GM21576 (cell line): ENCODE measurements around the gene PIK3C2G.
"Not testable (repeated sequence)": the region's sequence is repeated elsewhere in the genome, so short reads cannot be mapped to it uniquely, and the experiment has no call there.

Experiments used
- ATAC-seq: cut with Tn5 transposase; IDR thresholded peaks from one replicate; pipeline ENCODE4 v1.9.1; 2021; ENCODE audit warnings: mild to moderate bottlenecking, moderate library complexity; ENCODE audit not compliant: unreplicated experiment

PIK3C2G gene

DNA sequence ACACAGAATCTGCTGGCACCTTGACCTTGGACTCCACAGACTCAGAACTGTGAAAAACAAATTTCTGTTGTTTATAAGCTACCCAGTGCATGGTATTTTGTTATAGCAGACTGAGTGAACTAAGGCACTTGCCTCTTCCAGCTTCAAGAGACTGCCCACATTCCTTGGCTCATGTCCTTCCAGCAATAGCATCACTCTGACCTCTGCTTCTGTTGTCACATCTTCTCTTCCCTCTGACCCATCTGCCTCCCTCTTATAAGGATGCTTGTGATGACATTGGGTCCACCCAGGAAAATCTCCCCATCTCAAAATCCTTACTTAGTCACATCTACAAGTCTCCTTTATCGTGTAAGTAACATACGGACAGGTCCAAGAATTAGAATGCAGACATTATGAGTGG lies 200.4 kb downstream of the PIK3C2G start:
- no peak for ATAC-seq

DNA sequence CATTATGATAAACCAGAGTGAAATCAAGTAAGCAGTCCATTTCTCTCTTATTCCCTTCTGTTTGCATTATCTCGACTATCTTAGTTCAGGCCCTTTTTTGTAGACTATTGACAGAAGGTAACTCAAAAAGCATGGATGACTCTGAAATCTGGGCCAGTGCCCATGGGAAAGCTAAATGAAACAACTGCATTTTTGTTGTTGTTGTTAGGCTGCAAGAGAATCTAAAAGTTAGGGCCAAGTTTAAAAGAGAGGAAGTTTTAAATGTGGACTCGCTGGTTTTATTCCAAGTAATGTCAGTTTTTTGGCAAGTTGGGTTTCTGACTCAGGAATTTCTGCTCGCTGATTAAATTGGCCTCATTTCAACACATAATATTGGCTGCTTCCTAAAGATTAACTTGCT lies 201.1 kb downstream of the PIK3C2G start:
- no peak for ATAC-seq

DNA sequence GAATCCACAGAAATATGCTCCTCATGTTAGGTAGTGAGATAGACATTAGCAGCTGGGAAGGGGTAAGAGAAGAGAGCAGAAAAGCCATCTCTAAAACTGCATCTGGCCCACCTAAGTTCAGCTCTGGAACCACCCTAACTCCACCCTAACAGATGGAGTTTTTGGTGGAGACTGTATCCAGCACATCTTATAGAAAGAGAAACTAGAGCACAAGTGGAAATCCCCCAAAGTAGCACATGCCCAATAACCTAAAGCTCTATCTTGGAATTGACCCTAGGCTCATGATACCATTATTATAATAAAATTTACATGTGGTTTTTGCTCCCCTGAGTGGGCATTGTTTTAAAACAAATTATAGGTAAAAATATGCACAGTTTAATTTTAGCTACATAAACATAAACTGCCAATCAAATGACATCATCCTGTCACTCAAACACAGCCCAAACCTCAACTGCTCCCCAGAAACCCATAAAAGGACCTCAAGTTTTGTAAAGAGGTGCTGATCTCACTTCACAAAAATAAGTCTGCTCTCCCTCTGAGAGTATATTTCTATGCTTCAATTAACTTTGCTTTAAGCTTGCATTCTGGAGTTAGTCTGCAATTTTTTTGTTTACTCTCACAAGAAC lies 206.4 kb downstream of the PIK3C2G start:
- ATAC-seq: no peak

DNA sequence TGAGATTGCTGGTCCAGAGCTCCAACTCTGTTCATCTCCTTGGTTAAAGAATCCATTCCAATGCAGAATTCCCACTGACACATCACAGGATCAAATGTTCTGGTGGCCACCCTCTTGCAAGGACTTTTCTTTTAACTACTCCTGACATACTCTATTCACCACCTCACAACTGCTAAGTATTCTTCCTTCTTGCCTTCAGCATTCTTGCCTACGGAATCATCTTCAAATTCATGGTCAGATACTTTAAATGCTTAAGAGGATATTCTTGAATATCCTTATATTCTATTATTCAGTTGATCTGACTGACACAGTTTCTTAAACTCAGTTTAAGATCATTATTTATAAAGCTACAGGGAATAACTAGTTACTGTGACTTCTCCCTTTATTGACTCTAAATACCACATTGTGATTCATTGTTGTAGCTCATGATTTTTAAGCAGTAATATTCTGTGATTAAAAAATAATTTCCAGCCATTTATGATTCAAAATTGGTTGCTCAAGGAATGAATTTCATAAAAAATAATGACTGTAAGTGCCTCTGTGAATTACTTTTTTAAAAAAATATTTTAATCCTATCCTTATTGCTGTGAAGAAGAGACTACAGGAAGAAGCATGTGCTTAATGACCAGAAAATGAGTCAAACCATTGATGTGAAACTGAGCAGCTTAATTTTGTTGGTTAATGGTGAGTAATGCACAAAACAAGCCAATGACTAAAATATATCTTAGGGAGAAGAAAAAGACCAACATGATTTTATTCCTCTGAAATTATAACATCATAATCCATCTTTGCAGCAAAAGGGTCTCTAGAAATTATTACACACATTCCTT lies 207.1 kb downstream of the PIK3C2G start:
- ATAC-seq: no peak

DNA sequence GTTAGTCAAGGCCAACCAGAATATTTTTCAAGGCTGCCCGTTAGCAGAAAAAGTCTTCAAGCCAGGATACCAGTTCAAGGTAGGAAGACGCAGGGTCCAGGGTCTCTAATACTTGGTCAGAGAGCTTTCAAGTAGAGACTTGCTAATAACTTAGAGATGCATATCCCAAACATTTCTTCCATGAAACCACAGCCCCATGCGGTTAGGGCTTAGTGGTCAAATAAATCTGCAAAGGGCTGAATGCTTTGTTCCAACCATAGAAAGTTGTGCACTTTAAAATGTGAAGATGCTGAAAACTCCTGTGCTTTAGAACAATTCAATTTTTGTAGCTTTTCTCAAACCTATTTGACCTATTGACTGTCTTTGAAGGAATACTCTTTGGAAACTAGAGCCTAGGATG lies 208.9 kb downstream of the PIK3C2G start:
- ATAC-seq: no peak

DNA sequence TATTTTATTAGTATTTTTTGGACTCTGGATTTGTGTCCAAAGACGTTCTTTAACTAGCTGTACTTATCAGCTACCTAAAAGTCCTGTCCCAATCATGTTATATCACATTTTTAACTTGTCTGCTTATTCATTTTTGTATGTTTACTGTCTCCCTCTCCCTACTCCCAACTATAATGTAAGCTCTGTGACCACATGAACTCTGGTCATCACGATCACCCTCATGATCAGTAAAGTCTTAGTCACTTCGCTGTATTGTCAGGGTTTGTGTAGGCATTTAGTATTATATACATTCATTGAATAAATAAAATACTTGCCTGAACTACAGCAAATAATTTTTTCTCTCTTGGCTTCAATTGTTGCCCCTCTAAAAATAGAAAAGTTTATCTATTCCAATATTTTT lies 211.0 kb downstream of the PIK3C2G start:
- no peak for ATAC-seq

DNA sequence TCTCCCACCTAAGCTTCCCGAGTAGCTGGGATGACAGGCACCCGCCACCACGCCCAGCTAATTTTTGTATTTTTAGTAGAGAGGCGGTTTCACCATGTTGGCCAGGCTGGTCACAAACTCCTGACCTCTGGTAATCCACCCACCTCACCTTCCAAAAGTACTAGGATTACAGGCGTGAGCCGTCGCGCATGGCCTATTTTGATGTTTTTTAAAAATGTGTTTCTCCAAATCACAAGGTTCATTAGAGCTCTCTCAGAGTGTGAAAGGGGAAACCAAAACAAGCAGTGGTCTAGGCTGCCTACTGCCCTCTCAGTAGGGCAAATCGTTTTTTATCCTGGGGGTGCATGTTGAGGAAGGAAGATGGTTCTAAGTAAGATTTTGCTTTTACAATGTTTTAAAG lies 211.5 kb downstream of the PIK3C2G start:
- no peak for ATAC-seq

DNA sequence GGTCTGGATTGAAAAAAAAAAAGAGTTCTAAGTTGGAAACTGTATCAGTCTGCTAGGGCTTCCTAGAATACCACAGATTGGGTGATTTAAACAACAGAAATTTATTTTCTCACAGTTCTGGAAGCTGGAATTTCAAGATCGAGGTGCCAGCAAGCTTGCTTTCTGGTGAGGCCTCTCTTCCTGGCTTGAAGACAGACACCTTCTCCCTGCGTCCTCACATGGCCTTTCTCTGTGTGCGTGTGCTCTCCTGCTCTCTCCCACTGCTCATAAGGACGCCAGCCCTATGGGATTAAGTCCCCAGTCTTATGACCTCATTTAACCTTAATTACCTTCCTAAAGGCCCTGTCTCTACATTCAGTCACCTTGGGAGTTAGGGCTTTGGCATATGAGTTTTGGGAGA lies 215.5 kb downstream of the PIK3C2G start:
- ATAC-seq: no peak

DNA sequence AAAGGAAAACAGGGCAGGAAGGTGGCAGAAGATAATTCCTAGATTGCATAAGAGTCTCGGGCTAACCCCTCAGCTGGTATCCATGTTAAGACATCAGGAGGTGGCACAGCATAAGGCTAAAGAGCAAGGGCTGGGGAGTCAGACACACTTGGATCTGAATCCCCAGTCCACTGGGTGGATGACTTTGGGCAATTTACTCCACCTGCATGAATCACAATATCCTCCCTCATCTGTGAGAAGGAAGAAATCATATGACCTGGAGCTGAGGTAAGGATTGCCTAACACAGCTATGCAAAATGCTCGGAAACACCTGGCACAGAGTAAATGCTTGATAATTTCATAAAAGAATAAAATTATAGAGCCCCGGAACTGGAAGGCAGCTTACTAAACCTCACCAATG lies 217.9 kb downstream of the PIK3C2G start:
- ATAC-seq: no peak

DNA sequence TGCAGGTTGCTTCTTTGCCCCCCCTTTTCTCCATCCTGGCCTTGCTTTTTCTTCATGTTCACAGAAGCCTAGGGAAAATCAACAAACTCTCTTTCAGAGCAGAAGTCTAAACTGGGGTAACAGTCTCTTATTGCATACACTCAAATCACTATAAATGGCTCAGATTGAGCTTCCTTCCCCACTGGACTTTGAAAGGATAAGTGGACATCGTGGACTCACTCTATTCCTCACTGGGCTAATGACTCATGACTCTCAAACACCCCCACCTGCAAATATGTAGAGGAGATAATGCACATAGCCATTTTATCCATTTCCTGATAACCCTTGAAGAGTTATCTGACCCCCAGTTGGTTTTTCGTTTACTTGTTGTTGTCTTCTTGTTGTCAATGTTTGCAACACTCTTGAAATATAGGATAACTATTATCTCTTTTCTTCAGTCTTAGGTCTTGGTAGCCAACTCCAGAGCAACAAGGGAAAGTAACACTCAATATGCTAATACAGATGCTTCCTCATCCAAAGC lies 221.3 kb downstream of the PIK3C2G start:
- no peak for ATAC-seq

DNA sequence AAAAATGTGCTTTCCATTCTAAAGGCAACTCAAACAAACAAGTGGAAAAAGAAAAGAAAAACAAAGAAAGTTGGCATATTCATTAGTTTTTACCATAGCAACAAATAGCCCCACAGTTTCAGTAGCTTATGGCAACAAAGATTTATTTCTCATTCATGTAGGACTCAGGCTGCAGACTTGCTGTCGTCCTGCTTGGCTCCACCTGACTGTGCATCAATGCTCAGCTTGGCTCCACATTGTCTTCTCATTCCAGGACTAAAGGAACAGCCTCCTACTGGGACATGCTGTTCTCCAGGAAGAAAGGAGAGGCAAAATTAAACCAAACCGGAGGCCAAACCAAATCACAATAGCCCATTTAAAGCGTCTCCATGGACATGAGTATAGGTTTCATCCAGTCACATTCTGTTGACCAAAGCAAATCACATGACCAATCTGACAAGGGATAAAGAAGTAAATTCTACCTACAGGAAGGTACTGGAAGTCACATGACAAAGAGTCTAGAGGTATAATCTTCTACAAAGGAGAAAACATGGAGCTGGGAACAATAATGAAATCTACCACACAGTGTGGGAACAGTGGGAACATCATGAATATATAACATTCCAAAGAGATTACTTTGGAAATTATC lies 222.5 kb downstream of the PIK3C2G start:
- ATAC-seq: no peak

DNA sequence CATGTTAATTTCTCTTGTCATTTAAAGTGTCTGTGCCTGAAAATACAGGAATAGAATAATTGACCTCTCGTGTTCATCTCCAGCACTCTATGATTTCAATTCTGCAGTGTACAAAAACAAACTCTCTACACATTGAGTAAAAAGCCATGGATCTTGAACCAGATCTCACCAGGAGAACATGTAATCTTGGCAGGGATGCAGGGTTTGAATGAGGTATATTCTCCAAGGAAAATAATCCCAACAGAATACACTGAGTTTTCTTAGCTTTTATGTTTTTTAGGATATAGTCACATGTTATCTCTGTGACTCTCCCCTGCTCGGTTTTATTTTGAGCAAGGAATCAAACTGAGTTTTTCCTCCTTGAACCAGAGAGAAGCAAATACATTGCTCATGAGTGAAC lies 224.7 kb downstream of the PIK3C2G start:
- ATAC-seq: no peak

DNA sequence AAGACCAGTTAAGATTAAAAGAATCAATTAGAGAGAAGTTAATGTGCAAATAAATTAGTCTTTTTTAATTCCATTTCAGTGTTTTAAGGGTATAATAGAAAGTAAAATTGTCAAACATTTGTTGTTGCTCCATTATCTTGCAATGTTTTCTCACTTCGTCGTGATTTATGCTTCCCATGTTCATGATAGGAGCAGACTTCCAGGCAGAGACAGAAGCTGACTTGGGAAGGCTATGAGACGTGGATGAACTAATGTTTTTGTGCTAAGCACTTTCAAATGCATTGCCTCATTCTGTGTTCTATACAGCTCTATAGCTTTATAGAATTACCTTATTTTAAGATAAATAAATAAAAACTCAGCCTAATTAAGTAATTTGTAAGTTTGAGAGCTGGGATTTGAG lies 226.2 kb downstream of the PIK3C2G start:
- no peak for ATAC-seq

DNA sequence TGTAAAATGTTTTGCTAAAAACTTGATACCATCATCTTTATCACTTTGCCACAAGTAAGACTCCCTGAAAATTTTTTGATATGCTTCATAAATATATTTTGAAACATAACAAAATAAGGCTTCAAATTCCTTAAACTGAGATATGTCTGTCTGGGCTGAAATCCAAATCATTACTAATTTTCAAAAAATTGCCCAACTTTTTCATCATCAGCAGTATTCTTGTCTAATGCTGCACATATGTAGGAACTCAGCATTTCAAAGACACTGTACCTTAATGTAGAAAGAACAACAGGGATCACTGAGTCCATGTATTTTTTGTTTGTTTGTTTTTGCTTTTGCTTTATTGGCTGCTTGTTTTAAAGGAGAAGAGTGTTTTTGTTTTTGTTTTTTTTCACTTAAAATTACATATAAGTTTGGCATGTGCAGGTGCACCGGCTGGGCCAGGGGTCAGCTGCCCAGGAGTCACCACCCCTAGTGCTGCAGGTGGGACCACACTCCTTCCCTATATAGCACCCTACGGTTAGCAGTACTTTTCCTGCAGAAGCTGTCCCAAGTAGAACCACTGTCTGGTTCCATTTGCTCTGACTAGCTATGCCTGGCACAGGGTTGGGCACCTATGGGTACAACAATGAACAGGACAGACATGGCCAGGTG lies 231.2 kb downstream of the PIK3C2G start:
- no peak for ATAC-seq

DNA sequence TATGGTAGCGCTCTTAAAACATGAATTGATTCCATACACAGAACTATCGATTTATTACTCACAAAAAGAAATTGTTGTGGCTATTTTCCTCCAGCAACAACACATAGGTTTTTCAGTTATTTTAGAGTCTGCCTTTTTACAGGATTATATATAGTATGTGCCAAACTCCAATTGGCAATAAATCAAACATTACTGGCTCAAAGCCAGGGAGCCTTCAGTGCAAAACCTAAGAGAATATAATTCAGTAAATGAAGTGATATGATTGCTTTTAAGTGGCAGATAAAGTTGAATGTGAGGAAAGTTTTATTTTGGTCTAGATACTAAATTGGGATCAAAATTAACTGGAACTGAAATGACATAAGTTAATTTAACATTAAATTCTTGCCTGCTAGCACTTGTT lies 234.8 kb downstream of the PIK3C2G start:
- no peak for ATAC-seq

DNA sequence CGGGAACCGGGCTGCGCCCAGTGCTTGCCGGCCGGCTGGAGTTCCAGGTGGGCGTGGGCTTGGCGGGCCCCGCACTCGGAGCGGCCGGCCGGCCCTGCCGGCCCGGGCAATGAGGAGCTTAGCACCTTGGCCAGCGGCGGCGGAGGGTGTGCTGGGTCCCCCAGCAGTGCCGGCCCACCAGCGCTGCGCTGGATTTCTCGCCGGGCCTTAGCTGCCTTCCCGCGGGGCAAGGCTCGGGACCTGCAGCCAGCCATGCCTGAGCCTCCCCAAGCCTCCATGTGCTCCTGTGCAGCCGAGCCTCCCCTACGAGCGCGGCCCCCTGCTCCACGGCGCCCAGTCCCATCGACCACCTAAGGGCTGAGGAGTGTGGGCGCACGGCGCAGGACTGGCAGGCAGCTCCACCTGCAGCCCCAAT lies 238.8 kb downstream of the PIK3C2G start:
- not testable (repeated sequence) for ATAC-seq

DNA sequence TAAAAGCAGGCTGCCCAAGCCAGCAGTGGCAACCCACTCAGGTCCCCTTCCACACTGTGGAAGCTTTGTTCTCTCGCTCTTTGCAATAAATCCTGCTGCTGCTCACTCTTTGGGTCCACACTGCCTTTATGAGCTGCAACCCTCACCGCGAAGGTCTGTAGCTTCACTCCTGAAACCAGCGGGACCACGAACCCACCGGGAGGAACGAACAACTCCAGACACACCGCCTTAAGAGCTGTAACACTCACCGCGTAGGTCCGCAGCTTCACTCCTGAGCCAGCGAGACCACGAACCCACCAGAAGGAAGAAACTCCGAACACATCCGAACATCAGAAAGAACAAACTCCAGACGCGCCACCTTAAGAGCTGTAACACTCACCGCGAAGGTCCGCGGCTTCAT lies 239.4 kb downstream of the PIK3C2G start:
- not testable (repeated sequence) for ATAC-seq

DNA sequence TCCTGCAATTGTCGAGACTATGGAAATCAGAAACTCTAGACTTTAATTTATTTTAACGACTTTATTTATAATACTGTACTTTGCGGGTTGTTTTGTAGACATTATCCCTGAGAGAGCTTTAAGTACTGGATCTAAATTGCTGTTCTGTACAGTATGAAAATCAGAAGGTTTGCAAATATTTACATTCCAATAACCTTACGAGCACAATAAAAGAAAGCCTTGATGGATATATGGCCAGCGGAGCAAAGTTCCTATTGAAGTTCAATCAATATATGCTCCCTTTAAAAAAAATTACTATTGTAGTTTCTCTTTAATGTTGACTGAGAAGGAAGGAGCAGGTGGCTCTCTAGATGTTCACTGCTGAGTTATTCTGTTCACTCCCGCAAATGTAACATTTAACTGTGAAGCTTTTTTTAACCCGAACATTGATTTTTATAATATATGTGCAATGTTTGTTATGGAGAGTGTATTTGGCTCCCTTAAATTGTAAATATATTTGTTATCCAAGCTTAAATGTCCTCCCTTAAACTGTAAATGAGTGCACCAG lies 241.2 kb downstream of the PIK3C2G start:
- ATAC-seq: no peak

DNA sequence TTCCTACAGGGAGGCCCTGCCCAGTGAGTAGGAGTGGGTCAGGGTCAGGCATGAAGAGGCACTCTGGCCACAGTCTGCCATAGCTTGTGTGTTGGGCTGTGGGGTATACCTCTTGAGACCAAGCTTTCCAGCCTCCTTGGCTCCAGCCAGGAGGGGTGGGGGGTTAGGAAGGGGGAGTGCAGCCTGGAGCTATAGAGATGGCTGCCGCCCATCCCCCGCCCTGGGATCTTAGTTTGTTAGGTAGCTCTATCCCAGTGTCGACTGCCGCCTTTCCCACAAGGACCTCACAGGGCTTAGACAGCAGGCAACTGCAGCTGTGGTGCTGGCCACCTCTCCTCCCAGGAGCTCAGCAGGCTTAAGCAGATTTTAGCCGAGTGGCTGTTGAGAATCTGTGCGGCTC lies 260.1 kb downstream of the PIK3C2G start:
- ATAC-seq: no peak

DNA sequence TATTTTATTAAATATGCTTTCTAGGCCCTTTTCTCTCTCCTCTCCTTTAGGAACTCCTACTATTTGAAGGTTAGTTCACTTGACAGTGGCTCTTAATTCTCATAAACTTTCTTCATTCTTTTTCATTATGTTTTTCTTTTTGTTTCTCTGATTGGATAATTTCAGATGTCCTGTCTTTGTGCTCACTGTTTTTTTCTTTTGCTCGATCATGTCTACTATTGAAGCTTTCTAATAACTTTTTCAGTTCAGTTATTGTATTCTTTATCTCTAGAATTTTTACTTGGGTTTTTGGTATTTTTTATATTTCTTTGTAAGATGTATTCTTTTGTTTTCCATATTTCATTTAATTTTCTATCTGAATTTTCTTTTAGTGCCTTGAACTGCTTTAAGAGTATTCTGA lies 261.5 kb downstream of the PIK3C2G start:
- ATAC-seq: no peak

DNA sequence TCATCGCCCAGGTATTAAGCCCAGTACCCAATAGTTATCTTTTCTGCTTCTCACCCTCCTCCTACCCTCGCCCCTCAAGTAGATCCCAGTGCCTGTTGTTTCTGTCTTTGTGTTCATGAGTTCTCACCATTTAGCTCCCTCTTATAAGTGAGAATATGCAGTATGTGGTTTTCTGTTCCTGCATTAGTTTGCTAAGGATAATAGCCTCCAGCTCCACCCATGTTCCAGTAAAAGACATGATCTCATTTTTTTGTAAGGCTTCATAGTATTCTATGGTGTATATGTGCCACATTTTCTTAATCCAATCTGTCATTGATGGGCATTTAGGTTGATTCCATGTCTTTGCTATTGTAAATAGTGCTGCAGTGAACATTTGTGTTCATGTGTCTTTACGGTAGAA lies 281.2 kb downstream of the PIK3C2G start:
- ATAC-seq: not testable (repeated sequence)
